IMR-90 (cell line): ENCODE data around the gene NPEPL1. TPM values are rescaled to one million over a fixed set of nuclear protein-coding genes. Genes with fewer than 3 reads are reported as not detected.

Source experiments
- ATAC-seq: fragments of 200-7000 bp; cut with Tn5 transposase; 2 replicates; pipeline ENCODE4 v1.9.1; 2020; ENCODE audit warnings: low read depth, mild to moderate bottlenecking, moderate library complexity
- BruUV-seq: library from RNA; stranded (reverse); fragments of 400-500 nt; replicated peaks from 2 replicates; lab custom pipeline; 2021; lab: Mats Ljungman, UMichigan
- CTCF ChIA-PET: fragments of 300-600 bp; formaldehyde crosslinking; extraction: SDS; loops from one replicate; lab custom pipeline; 2021; ENCODE audit warnings: antibody characterized with exemption; lab: Yijun Ruan, JAX
- POLR2A ChIA-PET: fragments of 300-600 bp; sonication (Branson Sonifier 250); formaldehyde crosslinking; loops from one replicate; lab custom pipeline; 2022; ENCODE audit warnings: antibody characterized with exemption; ENCODE audit not compliant: unreplicated experiment; lab: Charles Lee
- DNase-seq: peaks from one replicate; pipeline ENCODE4 v3.0.0; 2013
- H2AFZ ChIP-seq: replicated peaks from 2 replicates; pipeline ENCODE3; 2013; ENCODE audit warnings: low read length, mild to moderate bottlenecking; ENCODE audit not compliant: poor library complexity
- H2AK5ac ChIP-seq: 2 replicates; pipeline ENCODE4 v1.6.1; 2013; ENCODE audit warnings: low read depth, low read length, inconsistent platforms
- H2AK9ac ChIP-seq: replicated peaks from 2 replicates; pipeline ENCODE3; 2013; ENCODE audit warnings: mild to moderate bottlenecking, low read depth, low read length, moderate library complexity; ENCODE audit not compliant: poor library complexity
- H2BK120ac ChIP-seq: 2 replicates; pipeline ENCODE4 v1.6.1; 2013; ENCODE audit warnings: low read depth, low read length, inconsistent platforms
- H2BK15ac ChIP-seq: 3 replicates; pipeline ENCODE4 v1.6.1; 2013; ENCODE audit warnings: low read depth, low read length, inconsistent platforms
- H2BK20ac ChIP-seq: 2 replicates; pipeline ENCODE4 v1.6.1; 2013; ENCODE audit warnings: low read depth, mild to moderate bottlenecking, inconsistent platforms, low read length, moderate library complexity
- H2BK5ac ChIP-seq: 2 replicates; pipeline ENCODE4 v1.6.1; 2013; ENCODE audit warnings: mild to moderate bottlenecking, low read depth, low read length, inconsistent platforms; ENCODE audit not compliant: poor library complexity, severe bottlenecking
- H3K14ac ChIP-seq: replicated peaks from 2 replicates; pipeline ENCODE4 v1.6.1; 2013; ENCODE audit warnings: low read depth, low read length, inconsistent platforms
- H3K18ac ChIP-seq: 2 replicates; pipeline ENCODE4 v1.6.1; 2013; ENCODE audit warnings: low read depth, low read length, control low read depth
- H3K23ac ChIP-seq: 2 replicates; pipeline ENCODE4 v1.6.1; 2013; ENCODE audit warnings: low read depth, low read length, inconsistent platforms
- H3K27ac ChIP-seq: 2 replicates; pipeline ENCODE4 v1.5.1; 2013; ENCODE audit warnings: mild to moderate bottlenecking, control low read depth, low read length; ENCODE audit not compliant: insufficient read depth
- H3K27me3 ChIP-seq: 2 replicates; pipeline ENCODE4 v1.6.1; 2013; ENCODE audit warnings: low read length; ENCODE audit not compliant: control insufficient read depth, insufficient read depth
- H3K36me3 ChIP-seq: 2 replicates; pipeline ENCODE4 v1.6.1; 2013; ENCODE audit warnings: low read length, mixed read lengths; ENCODE audit not compliant: control insufficient read depth, insufficient read depth
- H3K4ac ChIP-seq: 2 replicates; pipeline ENCODE4 v1.6.1; 2013; ENCODE audit warnings: low read depth, low read length, inconsistent platforms
- H3K4me1 ChIP-seq: 2 replicates; pipeline ENCODE4 v1.6.1; 2013; ENCODE audit warnings: low read length, mixed read lengths; ENCODE audit not compliant: control insufficient read depth, insufficient read depth
- H3K4me2 ChIP-seq: 2 replicates; pipeline ENCODE4 v1.6.1; 2013; ENCODE audit warnings: low read depth, mild to moderate bottlenecking, control low read depth, low read length, moderate library complexity
- H3K4me3 ChIP-seq: 2 replicates; pipeline ENCODE4 v1.5.1; 2013; ENCODE audit warnings: low read depth, mild to moderate bottlenecking, control low read depth, low read length, moderate library complexity; ENCODE audit not compliant: insufficient read depth
- H3K56ac ChIP-seq: 2 replicates; pipeline ENCODE4 v1.6.1; 2013; ENCODE audit warnings: low read length, inconsistent platforms; ENCODE audit not compliant: insufficient read depth; ENCODE audit errors: extremely low read depth
- H3K79me1 ChIP-seq, 2 experiments: 2 replicates each; pipeline ENCODE4 v1.6.1; 2013; ENCODE audit warnings: low read length in 2 of 2, inconsistent platforms in 1 of 2, low read depth in 1 of 2
- H3K9ac ChIP-seq: 2 replicates; pipeline ENCODE4 v1.6.1; 2013; ENCODE audit warnings: low read depth, low read length, control low read depth
- H3K9me1 ChIP-seq: 2 replicates; pipeline ENCODE4 v1.6.1; 2013; ENCODE audit warnings: low read length, inconsistent platforms; ENCODE audit not compliant: insufficient read depth
- H3K9me3 ChIP-seq: 2 replicates; pipeline ENCODE4 v1.6.1; 2013; ENCODE audit warnings: low read length; ENCODE audit not compliant: control insufficient read depth, insufficient read depth
- H4K20me1 ChIP-seq: 2 replicates; pipeline ENCODE4 v1.6.1; 2013; ENCODE audit warnings: low read length, inconsistent platforms; ENCODE audit not compliant: insufficient read depth
- H4K5ac ChIP-seq: 2 replicates; pipeline ENCODE4 v1.6.1; 2013; ENCODE audit warnings: mild to moderate bottlenecking, low read depth, low read length, control low read depth
- H4K8ac ChIP-seq, 2 experiments: 2 replicates each; pipeline ENCODE4 v1.6.1; 2013; ENCODE audit warnings: low read depth in 2 of 2, low read length in 2 of 2, control low read depth in 1 of 2, inconsistent platforms in 1 of 2
- H4K91ac ChIP-seq: 2 replicates; pipeline ENCODE4 v1.6.1; 2013; ENCODE audit warnings: low read depth, low read length, inconsistent platforms; ENCODE audit not compliant: insufficient read depth
- BHLHE40 ChIP-seq: fragments of 150-350 bp; IDR thresholded peaks from 2 replicates; pipeline ENCODE4 v1.6.1; 2016; ENCODE audit warnings: mild to moderate bottlenecking, low read depth, low read length
- CEBPB ChIP-seq: IDR thresholded peaks from 2 replicates; pipeline ENCODE4 v1.6.1; 2012; ENCODE audit warnings: low read depth, low read length, improper control_type of control experiment
- CHD1 ChIP-seq: IDR thresholded peaks from 2 replicates; pipeline ENCODE4 v1.6.1; 2012; ENCODE audit warnings: low read depth, low read length, improper control_type of control experiment
- CTCF ChIP-seq: conservative IDR thresholded peaks from 2 replicates; pipeline ENCODE4 v1.5.1; 2012; ENCODE audit warnings: mild to moderate bottlenecking, low read depth, low read length, improper control_type of control experiment
- MAFK ChIP-seq: IDR thresholded peaks from 2 replicates; pipeline ENCODE4 v1.6.1; 2012; ENCODE audit warnings: low read depth, low read length, improper control_type of control experiment
- MAZ ChIP-seq: IDR thresholded peaks from 2 replicates; pipeline ENCODE4 v1.6.1; 2012; ENCODE audit warnings: low read depth, mild to moderate bottlenecking, low read length, improper control_type of control experiment, moderate library complexity, borderline replicate concordance
- MXI1 ChIP-seq: IDR thresholded peaks from 2 replicates; pipeline ENCODE4 v1.6.1; 2012; ENCODE audit warnings: low read depth, mild to moderate bottlenecking, low read length, moderate library complexity, borderline replicate concordance
- NFE2L2 ChIP-seq: fragments of 150-350 bp; IDR thresholded peaks from 2 replicates; pipeline ENCODE4 v1.6.1; 2016; ENCODE audit warnings: low read depth, mild to moderate bottlenecking, low read length
- RAD21 ChIP-seq: IDR thresholded peaks from 2 replicates; pipeline ENCODE4 v1.6.1; 2012; ENCODE audit warnings: low read length, improper control_type of control experiment
- RCOR1 ChIP-seq: IDR thresholded peaks from 2 replicates; pipeline ENCODE4 v1.6.1; 2012; ENCODE audit warnings: mild to moderate bottlenecking, low read length, improper control_type of control experiment; ENCODE audit not compliant: insufficient replicate concordance
- RFX5 ChIP-seq: IDR thresholded peaks from 2 replicates; pipeline ENCODE4 v1.8.0; 2012; ENCODE audit warnings: low read depth, mild to moderate bottlenecking, low read length, moderate library complexity
- WGBS, 2 experiments: methylation state at CpG; one replicate each; pipeline versions ENCODE4 v1.1.5 to v1.1.7; 2013; ENCODE audit warnings: missing lambda C conversion rate in 2 of 2; ENCODE audit not compliant: insufficient read length in 1 of 2; ENCODE audit errors: extremely low coverage in 2 of 2; 5-methylcytosine and 5-hydroxymethylcytosine counted together
- dilution Hi-C: fragments of 300-500 bp; cut with HindIII; formaldehyde crosslinking; loops from one replicate; pipeline ENCODE4 v1.14.3; 2018; ENCODE audit warnings: low sequenced_read_pairs; ENCODE audit not compliant: unreplicated experiment
- in situ Hi-C: fragments of 300-500 bp; cut with MboI; formaldehyde crosslinking; loops from 3 replicates; pipeline ENCODE4 v1.14.3; 2019; ENCODE audit warnings: low sequenced_read_pairs, inconsistent platforms, mixed read lengths
- intact Hi-C: fragments of 100-400 bp; cut with micrococcal nuclease; formaldehyde crosslinking; loops from 2 replicates; pipeline ENCODE4 v1.10.0; 2022
- polyA plus RNA-seq, 3 experiments: library from polyadenylated mRNA; depleted of rRNA; stranded (reverse); fragments of >200 nt; gene quantifications; 2 replicates each; pipeline ENCODE4 v1.2.3, GENCODE V29; 2012; ENCODE audit warnings: low replicate concordance in 1 of 3
- total RNA-seq: library from RNA; depleted of rRNA; stranded (reverse); fragments of >200 nt; gene quantifications from 2 replicates; pipeline ENCODE4 v1.2.3, GENCODE V29; 2012
- TF ChIP-seq, protein P1 (sequence below): fragments of 150-350 bp; IDR thresholded peaks from 2 replicates; pipeline ENCODE4 v1.6.1; 2017; ENCODE audit warnings: mild to moderate bottlenecking, antibody characterized with exemption, low read length, low read depth

NPEPL1 gene
- total and polyA plus RNA-seq, 2 of the 4 experiments (the other 2 are of a cell fraction), result 6.3 to 10.4 TPM

- peaks cover 7% of the 10 kb centered on the region; the same call in 1 of the 2 replicates for H3K9me1 ChIP-seq
- H2AFZ ChIP-seq, result no peak overlapping the region
- POLR2A ChIA-PET, result no interaction called here
- CTCF ChIA-PET, result interaction anchor here (0.7 kb wide), 1 partner anchor 11 kb away, joined by 3 read pairs; no protein-coding TSS in a partner anchor
- no peak overlapping the region for H3K56ac ChIP-seq
- H4K20me1 ChIP-seq, result peaks cover 38% of the 10 kb centered on the region
- H3K4ac ChIP-seq, result no peak overlapping the region
- no peak overlapping the region for H4K8ac ChIP-seq
- no peak for ATAC-seq
- in situ Hi-C loops, result loop anchor here (10.0 kb wide), 1 partner anchor 425 kb away; no protein-coding TSS in a partner anchor
- H3K9me3 ChIP-seq, result no peaks in the 10 kb centered on the region
- H4K5ac ChIP-seq, result no peak overlapping the region
- H3K27me3 ChIP-seq, result no peaks in the 10 kb centered on the region
- no peak overlapping the region for H2BK5ac ChIP-seq
- H3K23ac ChIP-seq, result no peak overlapping the region
- no peak for DNase-seq
- H2AK9ac ChIP-seq, result no peak overlapping the region
- WGBS, 2 experiments, result no CpG with 5 or more reads among the region's 3 CpGs
- H4K91ac ChIP-seq, result no peak overlapping the region
- BruUV-seq, result no TSS peak
- no peak overlapping the region for H2BK20ac ChIP-seq
- peaks cover 4% of the 10 kb centered on the region for H3K4me1 ChIP-seq
- H2BK15ac ChIP-seq, result no peak overlapping the region
- no peak overlapping the region for H3K14ac ChIP-seq
- H3K4me3 ChIP-seq, result no peak overlapping the region
- H2BK120ac ChIP-seq, result no peak overlapping the region
- intact Hi-C loops, result loop anchor here (10.0 kb wide), 1 partner anchor 345 kb away; no protein-coding TSS in a partner anchor
- peaks cover 30 to 59% of the 10 kb centered on the region in 2 experiments for H3K79me1 ChIP-seq
- dilution Hi-C loops, result loop anchor here (25.0 kb wide), 1 partner anchor 423 kb away; the partner anchor contains the start of gene ANKRD60
- TF ChIP-seq, protein P1, sequence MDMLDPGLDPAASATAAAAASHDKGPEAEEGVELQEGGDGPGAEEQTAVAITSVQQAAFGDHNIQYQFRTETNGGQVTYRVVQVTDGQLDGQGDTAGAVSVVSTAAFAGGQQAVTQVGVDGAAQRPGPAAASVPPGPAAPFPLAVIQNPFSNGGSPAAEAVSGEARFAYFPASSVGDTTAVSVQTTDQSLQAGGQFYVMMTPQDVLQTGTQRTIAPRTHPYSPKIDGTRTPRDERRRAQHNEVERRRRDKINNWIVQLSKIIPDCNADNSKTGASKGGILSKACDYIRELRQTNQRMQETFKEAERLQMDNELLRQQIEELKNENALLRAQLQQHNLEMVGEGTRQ, result no peak
- TF ChIP-seq RCOR1 (no peak), MAZ (no peak), NFE2L2 (no peak), CHD1 (no peak), MXI1 (no peak), CEBPB (no peak), RAD21 (no peak), MAFK (no peak), BHLHE40 (no peak), RFX5 (no peak), CTCF (no peak)
- H3K9ac ChIP-seq, result no peak overlapping the region
- peaks cover 15% of the 10 kb centered on the region for H3K36me3 ChIP-seq
- H3K4me2 ChIP-seq, result no peak overlapping the region
- H3K18ac ChIP-seq, result no peak overlapping the region
- no peak overlapping the region for H2AK5ac ChIP-seq
- H3K27ac ChIP-seq, result no peak overlapping the region
Measured at GRCh38 chr20:58659841-58660240, 32.8 kb upstream of the NPEPL1 start.
